IPS-NIHi7 (cell line): ENCODE measurements around the gene CD19.
"Not testable (repeated sequence)": the region's sequence is repeated elsewhere in the genome, so short reads cannot be mapped to it uniquely, and the experiment has no call there.

Experiments
- DNase-seq: peaks from one replicate; pipeline ENCODE4 v3.0.0; 2012; ENCODE audit warnings: mixed read lengths; ENCODE audit errors: extremely low spot score

The CD19 gene

DNA sequence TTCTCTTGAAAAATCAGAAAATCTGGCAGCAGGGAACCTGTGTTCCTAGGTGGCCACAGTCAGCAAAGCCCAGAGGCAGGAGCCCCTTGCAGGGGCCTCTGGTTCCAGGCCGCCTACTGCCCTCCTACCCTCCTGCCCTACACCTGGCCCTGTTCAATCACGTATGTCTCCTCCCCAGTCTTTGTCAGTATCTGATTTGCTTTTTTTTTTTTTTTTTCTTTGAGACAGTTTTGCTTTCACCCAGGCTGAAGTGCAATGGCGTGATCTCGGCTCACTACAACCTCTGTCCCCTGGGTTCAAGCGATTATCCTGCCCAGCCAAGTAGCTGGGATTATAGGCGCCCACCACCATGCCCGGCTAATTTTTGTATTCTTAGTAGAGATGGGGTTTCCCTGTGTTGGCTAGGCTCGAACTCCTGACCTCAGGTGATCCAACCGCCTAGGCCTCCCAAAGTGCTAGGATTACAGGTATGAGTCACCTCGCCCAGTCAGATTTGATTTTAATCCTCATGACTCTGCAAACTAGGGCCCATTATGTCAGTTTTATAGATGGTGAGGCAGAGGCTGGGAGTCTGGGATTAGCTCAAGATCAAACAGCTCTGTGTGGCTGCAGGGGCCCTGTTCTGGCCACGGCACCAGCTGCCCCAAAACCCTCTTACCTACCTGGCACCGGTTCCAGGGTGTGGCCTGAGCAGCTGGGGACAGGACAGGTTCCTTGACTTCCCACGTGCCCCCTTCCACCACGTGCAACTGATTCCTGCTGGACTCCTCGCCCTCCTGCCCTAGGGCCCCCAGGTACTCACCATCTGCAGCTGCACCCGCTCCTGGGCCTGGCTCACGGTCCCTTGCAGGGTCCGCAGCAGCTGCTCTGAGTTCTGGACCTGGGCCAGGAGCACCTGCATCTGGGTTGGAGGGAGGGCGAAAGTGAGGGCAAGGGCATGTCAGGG is 21.4 kb upstream of the CD19 start:
- DNase-seq, result no peak

DNA sequence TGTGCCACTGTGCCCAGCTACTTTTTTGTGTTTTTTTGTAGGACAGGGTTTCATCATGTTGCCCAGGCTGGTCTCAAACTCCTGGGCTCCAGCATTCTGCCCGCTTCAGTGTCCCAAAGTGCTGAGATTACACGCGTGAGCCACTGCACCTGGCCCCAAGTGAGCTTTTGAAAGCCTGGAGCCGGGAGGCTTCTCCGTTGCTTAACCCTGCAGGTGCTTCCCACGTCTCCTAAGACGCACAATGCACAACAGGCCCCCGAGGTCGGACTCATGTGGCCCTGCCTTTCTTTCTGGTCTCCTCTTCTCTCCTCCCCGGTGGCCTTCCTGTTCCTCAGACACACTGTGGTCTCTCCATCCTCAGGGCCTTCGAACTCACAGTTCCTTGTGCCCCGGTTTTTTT is 19.2 kb upstream of the CD19 start:
- no peak for DNase-seq

DNA sequence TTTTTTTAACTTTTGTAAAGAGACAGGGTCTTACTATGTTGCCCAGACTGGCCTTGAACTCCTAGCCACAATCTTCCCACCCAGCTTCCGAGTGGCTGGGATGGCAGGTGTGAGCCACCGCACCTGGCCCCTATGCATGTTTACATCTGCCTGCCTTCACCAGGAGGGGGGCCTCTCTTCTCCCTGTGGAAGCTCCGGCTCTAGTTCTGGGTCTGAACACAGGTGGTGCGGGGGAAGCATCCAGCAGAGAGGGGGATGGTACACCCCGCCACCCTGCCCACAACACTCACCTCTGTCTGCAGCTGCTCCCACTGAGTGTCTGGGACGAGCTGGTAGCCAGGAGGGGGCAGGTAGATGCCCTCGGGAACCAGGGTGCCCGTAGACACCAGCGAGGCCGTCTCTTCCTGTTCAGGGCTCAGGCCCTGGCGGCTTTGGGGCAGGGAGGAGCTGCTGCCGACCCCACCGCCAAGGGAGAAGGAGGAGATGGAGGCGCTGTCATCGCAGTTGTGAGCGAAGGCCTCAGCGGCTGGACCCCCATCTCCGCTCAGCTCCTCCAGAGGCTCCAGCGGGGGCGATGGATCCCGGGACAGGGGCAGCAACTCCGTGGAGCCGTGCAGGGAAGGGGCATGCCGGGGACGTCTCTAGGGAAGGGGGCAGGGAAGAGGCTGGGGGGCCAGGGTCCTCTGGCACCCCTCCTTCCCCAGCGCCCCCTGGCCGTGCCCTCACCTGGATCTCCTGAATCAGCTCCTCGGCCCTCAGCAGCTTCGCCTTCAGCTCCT is 17.6 kb upstream of the CD19 start:
- DNase-seq, result no peak

GRCh38 chr16:28915181-28915580 is 16.6 kb upstream of the CD19 start:
- DNase-seq, result no peak

GRCh38 chr16:28917095-28917494 is 14.7 kb upstream of the CD19 start:
- DNase-seq, result no peak

GRCh38 chr16:28918698-28919097 is 13.1 kb upstream of the CD19 start:
- no peak for DNase-seq

DNA sequence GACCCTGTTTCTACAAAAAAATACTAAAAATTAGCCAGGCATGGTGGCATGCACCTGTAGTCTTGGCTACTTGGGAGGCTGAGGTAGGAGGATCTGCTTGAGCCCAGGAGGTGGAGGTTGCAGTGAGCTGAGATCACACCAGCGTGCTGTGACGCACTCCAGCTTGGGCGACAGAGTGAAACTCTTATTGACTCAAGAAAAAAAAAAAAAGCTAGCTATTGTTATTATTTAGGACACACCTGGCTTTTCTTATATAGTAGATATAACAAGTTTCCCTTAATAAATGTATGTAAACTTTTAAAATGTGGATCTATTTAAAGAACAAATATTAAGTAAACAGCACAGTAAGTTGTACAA is 8.6 kb upstream of the CD19 start:
- no peak for DNase-seq

- no peak for DNase-seq
These were observed 7.9 kb upstream of the CD19 start for GRCh38 chr16:28923652-28924398.

GRCh38 chr16:28924399-28924761 is 7.4 kb upstream of the CD19 start:
- peak; percentile 96 for DNase-seq

- peak; percentile 98 for DNase-seq
These were observed 6.9 kb upstream of the CD19 start, which contains the start of gene RABEP2 for GRCh38 chr16:28924762-28925385. RABEP2 (minus strand) TSS chr16:28925238; CDS start chr16:28925163, 75 bp downstream.

DNA sequence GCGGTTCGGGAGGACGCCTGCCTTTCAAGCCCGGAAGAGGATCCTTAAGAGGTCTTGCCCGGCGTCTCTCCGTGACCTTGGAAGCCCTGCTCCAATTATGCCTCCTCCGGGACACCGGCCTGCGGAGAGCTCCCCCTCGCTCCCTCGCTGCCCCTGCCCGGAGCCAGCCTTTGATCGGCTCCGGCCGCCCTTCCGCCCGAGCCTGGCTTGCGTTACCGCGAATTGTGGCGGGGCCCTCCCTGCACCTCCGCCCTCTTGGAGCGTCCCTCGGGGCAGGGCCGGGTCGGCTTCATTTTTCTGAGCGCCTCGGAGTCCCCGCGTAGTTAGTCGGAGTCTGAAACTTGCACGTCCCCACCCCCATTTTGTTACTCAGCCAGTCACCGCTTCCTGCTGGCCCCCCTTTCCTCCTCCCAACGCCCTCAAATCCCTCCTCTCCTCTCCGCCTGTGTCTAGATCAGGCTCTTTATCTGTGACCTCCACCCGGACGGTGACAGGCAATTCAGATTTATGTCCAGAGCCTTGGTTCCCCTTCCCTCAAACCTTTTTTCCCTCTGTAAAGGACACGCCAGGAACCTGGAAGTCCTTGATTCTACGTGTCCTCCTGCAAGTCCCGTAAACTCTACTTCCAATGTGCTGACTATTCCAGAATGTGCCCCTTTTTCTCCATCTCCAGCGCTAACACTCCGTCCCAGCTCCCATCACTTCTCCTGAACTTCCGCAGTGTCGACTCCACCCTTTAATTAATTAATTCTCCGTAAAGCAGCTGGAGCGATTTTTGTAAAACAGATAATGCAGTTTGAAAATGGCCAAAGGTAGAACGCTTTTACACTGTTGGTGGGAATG is 6.2 kb upstream of the CD19 start:
- DNase-seq, result peak; percentile 53

DNA sequence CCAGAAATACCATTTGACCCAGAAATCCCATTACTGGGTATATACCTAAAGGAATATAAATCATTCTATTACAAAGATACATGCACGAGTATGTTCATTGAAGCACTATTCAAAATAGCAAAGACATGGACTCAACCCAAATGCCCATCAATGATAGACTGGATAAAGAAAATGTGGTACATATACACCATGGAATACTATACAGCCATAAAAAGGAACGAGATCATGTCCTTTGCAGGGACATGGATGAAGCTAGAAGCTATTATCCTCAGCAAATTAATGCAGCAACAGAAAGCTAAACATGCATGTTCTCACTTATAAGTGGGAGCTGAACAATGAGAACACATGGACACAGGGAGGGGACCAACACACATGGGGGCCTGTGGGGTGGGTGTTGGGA is 5.5 kb upstream of the CD19 start:
- not testable (repeated sequence) for DNase-seq

DNA sequence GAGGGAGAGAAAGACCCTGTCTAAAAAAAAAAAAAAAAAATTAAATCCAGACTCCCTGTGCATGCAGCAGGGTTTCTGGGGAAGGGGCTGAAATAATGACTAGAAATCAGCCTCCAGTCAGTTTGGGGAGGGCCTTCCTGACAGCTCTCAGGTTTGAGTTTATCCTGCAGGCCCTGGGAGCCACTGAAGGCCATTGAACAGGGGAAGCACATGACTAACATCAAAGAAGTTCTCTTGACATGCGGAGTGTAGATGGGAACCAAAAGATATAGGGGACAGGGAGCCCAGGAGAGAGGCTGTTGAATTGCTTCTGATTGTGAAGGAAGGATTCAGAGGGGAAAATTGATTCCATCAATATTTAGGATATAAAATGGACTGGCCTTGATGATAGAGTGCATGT is 4.0 kb upstream of the CD19 start:
- DNase-seq, result no peak

DNA sequence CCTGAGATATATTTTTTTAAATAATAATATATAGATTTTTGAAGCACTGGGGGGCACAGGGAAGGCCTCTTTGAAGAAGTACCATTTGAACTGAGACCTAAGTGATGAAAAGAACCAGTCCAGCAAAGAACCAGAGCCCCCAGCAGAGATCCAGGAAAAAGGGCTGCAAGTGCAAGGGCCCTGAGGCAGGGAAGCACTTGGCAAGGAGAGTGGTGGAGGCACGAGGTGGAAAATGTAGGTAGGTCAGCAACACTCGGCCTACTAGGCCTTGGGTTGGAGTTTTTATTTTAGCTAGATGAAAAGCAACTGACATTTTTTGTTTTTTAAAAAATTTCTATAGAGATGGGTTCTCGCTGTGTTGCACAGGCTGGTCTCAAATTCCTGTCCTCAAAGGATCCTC is 1.6 kb upstream of the CD19 start:
- DNase-seq, result no peak

DNA sequence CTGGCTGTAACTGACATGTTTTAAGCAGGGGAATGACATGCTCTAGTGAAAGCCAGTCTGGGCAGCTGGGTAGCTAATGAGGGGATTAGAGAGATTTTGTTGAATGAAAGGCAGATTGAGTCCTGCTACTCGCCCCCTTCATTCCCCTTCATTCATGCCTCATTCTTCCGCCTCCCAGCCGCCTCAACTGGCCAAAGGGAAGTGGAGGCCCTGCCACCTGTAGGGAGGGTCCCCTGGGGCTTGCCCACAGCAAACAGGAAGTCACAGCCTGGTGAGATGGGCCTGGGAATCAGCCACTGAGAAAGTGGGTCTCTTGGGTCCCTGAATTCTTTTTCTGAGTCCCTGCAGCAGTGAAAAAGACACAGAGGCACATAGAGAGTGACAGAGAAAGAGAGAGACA is 1.1 kb upstream of the CD19 start:
- no peak for DNase-seq

- DNase-seq, result no peak
These were observed 769 bp downstream of the CD19 start for GRCh38 chr16:28932339-28933141.

DNA sequence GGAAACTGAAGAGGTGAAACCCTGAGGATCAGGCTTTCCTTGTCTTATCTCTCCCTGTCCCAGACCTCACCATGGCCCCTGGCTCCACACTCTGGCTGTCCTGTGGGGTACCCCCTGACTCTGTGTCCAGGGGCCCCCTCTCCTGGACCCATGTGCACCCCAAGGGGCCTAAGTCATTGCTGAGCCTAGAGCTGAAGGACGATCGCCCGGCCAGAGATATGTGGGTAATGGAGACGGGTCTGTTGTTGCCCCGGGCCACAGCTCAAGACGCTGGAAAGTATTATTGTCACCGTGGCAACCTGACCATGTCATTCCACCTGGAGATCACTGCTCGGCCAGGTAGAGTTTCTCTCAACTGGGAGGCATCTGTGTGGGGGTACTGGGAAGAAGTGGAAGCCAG is 1.4 kb downstream of the CD19 start:
- DNase-seq, result no peak

DNA sequence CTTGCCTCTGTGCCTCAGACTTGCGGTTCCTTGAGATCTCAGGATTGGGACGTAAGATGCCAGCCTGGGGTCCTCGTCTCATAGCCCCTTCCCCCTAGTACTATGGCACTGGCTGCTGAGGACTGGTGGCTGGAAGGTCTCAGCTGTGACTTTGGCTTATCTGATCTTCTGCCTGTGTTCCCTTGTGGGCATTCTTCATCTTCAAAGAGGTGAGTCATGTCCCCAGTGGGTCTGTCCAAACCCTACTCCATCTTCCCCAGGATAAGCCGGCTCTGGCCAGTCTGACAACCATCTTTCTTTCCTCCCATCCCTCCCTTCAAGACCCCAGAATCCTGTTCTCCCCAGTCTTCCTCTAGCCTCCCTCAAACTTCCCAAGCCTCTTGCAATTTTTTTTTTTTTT is 3.6 kb downstream of the CD19 start:
- no peak for DNase-seq

- peak; percentile 93 for DNase-seq
These were observed 4.4 kb downstream of the CD19 start for GRCh38 chr16:28935924-28936783.
